GM19099 (cell line): ENCODE results near the gene MINK1.

Source experiments
- POLR2A ChIP-seq: IDR thresholded peaks from 3 replicates; pipeline ENCODE4 v1.6.1; 2011; ENCODE audit warnings: low read depth; ENCODE audit not compliant: insufficient read length; ENCODE audit errors: extremely low read depth

Gene MINK1

GRCh38 chr17:4920351-4921048 is 87.4 kb downstream of the MINK1 start:
- no peak for TF ChIP-seq POLR2A

GRCh38 chr17:4921320-4921719 is 88.2 kb downstream of the MINK1 start:
- TF ChIP-seq POLR2A = no peak

GRCh38 chr17:4928881-4929280 is 95.7 kb downstream of the MINK1 start:
- TF ChIP-seq POLR2A = no peak

DNA sequence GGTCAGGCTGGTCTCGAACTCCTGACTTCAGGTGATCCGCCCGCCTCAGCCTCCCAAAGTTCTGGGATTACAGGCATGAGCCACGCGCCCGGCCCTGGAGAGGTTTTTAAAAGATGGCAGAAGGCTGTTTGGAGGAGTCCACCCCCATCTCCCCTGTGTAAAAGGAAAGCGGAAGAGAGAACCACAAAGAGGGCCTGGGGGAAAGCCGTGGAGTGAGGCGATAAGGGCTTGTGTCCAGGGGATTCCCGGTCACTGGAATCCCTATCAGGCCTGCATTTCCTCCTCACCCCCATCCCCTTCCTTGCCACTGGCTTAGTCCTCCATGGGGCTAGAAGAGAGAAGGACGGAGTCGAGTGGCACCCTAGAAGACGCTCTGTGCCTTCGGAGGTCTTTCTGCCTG is 98.8 kb downstream of the MINK1 start, which contains the start of gene GP1BA:
GP1BA (plus strand) TSS at position 315 of the 400 bp plus-strand sequence. CDS start 328 bp downstream, outside the sequence.
- TF ChIP-seq POLR2A = no peak

DNA sequence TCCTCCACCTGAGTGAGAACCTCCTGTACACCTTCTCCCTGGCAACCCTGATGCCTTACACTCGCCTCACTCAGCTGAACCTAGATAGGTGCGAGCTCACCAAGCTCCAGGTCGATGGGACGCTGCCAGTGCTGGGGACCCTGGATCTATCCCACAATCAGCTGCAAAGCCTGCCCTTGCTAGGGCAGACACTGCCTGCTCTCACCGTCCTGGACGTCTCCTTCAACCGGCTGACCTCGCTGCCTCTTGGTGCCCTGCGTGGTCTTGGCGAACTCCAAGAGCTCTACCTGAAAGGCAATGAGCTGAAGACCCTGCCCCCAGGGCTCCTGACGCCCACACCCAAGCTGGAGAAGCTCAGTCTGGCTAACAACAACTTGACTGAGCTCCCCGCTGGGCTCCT is 99.6 kb downstream of the MINK1 start:
- no peak for TF ChIP-seq POLR2A

DNA sequence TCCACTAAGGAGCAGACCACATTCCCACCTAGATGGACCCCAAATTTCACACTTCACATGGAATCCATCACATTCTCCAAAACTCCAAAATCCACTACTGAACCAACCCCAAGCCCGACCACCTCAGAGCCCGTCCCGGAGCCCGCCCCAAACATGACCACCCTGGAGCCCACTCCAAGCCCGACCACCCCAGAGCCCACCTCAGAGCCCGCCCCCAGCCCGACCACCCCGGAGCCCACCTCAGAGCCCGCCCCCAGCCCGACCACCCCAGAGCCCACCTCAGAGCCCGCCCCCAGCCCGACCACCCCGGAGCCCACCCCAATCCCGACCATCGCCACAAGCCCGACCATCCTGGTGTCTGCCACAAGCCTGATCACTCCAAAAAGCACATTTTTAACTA is 100.5 kb downstream of the MINK1 start:
- TF ChIP-seq POLR2A = no peak

DNA sequence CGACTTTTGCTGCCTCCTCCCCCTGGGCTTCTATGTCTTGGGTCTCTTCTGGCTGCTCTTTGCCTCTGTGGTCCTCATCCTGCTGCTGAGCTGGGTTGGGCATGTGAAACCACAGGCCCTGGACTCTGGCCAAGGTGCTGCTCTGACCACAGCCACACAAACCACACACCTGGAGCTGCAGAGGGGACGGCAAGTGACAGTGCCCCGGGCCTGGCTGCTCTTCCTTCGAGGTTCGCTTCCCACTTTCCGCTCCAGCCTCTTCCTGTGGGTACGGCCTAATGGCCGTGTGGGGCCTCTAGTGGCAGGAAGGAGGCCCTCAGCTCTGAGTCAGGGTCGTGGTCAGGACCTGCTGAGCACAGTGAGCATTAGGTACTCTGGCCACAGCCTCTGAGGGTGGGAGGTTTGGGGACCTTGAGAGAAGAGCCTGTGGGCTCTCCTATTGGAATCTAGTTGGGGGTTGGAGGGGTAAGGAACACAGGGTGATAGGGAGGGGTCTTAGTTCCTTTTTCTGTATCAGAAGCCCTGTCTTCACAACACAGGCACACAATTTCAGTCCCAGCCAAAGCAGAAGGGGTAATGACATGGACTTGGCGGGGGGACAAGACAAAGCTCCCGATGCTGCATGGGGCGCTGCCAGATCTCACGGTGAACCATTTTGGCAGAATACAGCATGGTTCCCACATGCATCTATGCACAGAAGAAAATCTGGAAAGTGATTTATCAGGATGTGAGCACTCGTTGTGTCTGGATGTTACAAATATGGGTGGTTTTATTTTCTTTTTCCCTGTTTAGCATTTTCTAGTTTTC is 101.2 kb downstream of the MINK1 start:
- TF ChIP-seq POLR2A = no peak

- TF ChIP-seq POLR2A = no peak
Observed at GRCh38 chr17:4935650-4936049, 102.5 kb downstream of the MINK1 start.

GRCh38 chr17:4936436-4936835 is 103.3 kb downstream of the MINK1 start:
- TF ChIP-seq POLR2A = no peak

DNA sequence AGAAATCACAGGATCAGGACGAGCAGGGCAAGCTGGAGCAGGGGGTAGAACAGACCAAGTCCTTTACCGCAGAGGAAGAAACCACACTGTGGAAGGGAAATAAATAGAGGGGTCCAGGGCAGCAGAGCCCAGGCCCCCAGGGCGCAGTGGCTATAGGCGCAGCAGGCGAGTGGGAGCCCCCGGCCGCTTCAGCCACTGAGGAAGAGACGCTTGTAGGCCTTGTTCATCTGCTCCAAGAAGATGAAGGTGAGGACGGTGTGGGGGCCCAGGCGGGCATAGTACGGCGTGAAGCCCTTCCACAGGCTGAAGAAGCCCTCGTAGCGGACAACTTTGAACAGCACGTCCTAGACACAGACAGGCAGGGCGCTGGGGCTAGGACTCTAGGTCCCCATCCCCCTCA is 104.4 kb downstream of the MINK1 start:
- TF ChIP-seq POLR2A = no peak

DNA sequence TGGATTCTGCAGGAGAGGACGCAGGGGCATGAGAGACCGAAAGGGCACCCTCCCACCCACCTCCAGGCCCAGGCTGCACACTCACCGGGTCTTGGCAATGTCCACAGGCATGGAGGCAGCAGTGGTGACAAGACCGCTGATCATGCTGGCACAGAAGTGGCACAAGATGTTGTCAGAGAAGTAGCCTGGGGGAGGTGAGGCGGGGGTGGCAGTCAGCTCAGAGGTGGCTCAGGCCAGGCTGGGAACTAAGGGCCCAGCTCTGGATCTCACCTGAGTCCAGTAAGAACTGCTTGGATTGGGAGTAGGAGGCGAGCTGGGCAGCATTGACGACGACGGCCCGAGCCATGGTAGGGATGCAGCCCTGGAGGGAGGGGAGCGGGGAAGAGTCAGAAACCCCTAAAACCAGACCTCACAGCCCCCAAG is 104.9 kb downstream of the MINK1 start:
- TF ChIP-seq POLR2A = no peak

DNA sequence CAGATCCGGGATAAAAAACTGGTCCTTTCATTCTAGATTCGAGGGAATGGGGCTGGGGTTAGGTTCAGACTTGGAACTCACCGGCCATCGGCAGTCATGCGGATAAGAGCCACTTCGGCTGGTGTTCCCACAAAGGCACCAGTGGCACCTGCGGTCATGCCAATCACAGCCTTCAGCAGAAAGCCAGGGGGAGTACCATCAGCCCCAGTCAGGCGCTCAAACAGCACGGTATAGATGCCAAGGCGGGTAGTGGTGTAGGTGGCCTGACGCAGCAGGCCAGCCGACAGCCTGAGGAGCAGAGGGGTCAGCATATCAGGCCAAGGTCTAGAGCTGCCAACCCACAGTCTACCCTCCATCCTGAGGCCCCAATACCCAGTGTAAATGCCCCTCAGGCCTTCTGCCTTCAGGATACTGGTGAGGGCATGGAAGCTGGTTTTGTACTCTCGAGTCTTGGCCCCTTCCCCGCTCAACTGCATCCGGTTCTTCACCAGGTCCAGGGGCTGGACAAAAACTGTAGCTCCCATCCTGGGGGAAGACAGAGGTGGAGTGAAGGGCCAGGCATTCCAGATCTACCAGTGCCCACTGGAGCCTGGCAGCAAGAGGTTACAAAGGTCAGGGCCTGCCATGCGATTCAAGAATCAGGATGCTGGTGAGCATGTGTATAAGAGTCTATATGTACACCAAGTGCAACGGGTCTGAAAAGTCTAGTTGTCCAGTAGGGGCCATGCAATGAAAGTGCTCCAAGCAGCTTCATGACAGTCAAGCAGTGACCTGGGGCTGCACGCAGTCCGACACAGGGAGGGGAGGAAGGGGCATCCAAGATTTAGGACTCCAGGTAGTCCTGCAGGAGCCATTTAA is 105.8 kb downstream of the MINK1 start:
- no peak for TF ChIP-seq POLR2A

GRCh38 chr17:4939546-4939795 is 106.3 kb downstream of the MINK1 start:
- TF ChIP-seq POLR2A = no peak

- peak; percentile 92 for TF ChIP-seq POLR2A
Observed at GRCh38 chr17:4939796-4940554, 106.8 kb downstream of the MINK1 start, which contains the start of the genes RNF167 and SLC25A11. Gene RNF167, plus strand, starts transcription at chr17:4940268. Its CDS starts 642 bp downstream, at chr17:4940910. Gene SLC25A11, minus strand, starts transcription at chr17:4940046. Its CDS starts 136 bp downstream, at chr17:4939910.

- no peak for TF ChIP-seq POLR2A
Observed at GRCh38 chr17:4940555-4941318, 107.6 kb downstream of the MINK1 start.

DNA sequence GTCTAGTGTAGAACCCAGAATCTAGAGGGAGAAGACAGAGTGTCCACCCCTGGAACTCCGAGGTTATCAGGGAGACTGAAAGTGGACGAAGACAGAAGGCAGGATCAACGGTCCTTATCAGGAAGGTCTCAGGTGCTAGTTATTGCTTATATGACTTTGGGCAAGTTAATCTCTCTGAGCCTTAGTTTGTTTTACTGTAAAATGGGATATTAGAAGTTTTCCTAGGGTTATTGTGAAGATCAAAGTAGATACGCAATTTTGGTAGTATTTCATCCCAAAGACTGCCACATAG is 108.1 kb downstream of the MINK1 start:
- TF ChIP-seq POLR2A = no peak
